Activated B cell treated with CpG ODN at 0.5 μM for 24 hours (primary cell): Measurements from ENCODE around the gene EME2. TPM values are rescaled to one million over a fixed set of nuclear protein-coding genes. Genes with fewer than 3 reads are reported as not detected.
"Not testable (repeated sequence)": the region's sequence is repeated elsewhere in the genome, so short reads cannot be mapped to it uniquely, and the experiment has no call there.

Experiments
- ATAC-seq: fragments of 200-7000 bp; cut with Tn5 transposase; one replicate; pipeline ENCODE4 v1.10.0; 2021; ENCODE audit warnings: low read depth, mild to moderate bottlenecking, moderate library complexity
- CTCF ChIA-PET: fragments of 350-600 bp; sonication (Branson Sonifier 250); formaldehyde crosslinking; loops from one replicate; lab custom pipeline; 2021; ENCODE audit warnings: antibody characterized with exemption; lab: Charles Lee
- POLR2A ChIA-PET: fragments of 350-600 bp; sonication (Branson Sonifier 250); formaldehyde crosslinking; loops from one replicate; lab custom pipeline; 2021; ENCODE audit warnings: antibody characterized with exemption; lab: Charles Lee
- DNase-seq: peaks from one replicate; pipeline ENCODE4 v3.0.0; 2022
- H3K27ac Mint-ChIP-seq: one replicate; pipeline ENCODE4 v1.8.0; 2020; ENCODE audit warnings: mixed read lengths
- H3K27me3 Mint-ChIP-seq: one replicate; pipeline ENCODE4 v1.8.0; 2021; ENCODE audit warnings: mixed read lengths
- H3K36me3 Mint-ChIP-seq: one replicate; pipeline ENCODE4 v1.8.0; 2021; ENCODE audit warnings: low read depth, mixed read lengths
- H3K4me1 Mint-ChIP-seq: one replicate; pipeline ENCODE4 v1.8.0; 2021; ENCODE audit warnings: mixed read lengths
- H3K4me3 Mint-ChIP-seq: one replicate; pipeline ENCODE4 v1.8.0; 2020; ENCODE audit warnings: mild to moderate bottlenecking, mixed read lengths
- H3K9me3 Mint-ChIP-seq: one replicate; pipeline ENCODE4 v1.8.0; 2020; ENCODE audit warnings: mixed read lengths
- intact Hi-C: fragments of 100-400 bp; cut with micrococcal nuclease; formaldehyde crosslinking; loops from one replicate; pipeline ENCODE4 v1.15.1; 2024
- total RNA-seq: library from RNA; stranded (reverse); gene quantifications from 2 replicates; pipeline ENCODE4 v1.2.3, GENCODE V29; 2022
- TF ChIP-seq, protein P1 (sequence below): fragments of 200-600 bp; IDR thresholded peaks from one replicate; pipeline ENCODE4 v1.8.0; 2022; ENCODE audit warnings: antibody characterized with exemption, mild to moderate bottlenecking

The EME2 gene
- total RNA-seq, 1 donor from 2014 or later: 49.9 TPM

DNA sequence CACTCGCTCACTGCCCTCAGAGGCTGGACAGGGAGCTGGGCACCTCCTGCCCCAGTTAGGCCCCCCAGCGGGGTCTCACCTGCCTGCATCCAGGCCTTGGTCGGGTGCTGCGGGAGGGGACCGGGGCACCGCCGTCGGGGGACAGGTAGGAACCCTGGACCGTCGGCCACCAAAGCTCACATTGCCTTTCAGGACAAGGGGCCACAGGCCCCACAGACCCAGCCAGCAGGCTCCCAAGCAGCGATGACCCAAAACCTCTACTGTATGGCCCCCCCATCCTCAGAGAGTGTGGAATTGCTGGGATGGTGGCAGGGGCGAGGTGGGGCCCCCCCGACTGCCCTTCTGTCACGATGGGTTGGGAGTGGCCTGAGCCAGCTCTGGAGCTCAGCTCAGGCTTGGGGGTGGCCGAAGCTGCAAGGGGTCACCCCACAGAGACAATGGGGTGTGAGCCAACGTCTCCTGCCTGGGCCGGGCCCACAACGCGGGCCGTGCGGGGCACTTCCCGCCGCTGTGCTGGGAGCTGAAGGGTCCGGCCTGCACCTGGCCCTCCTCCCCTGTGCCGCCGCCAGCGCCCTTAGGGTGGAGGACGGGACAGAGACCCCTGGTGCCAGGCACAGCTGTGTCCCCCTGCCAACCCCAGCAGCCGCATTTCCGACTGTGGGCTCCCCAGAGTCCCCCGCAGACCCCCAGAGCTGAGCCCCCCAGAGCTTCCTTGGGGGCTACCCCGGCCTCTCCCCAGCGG is 20.4 kb downstream of the EME2 start:
- ChIA-PET CTCF (no interaction called here), POLR2A (no interaction called here)
- DNase-seq (no peak), ATAC-seq (no peak)
- Mint-ChIP-seq H3K36me3 (peaks cover 11% of the 10 kb centered on the region), H3K9me3 (no peaks in the 10 kb centered on the region), H3K27me3 (no peaks in the 10 kb centered on the region), H3K4me1 (no peaks in the 10 kb centered on the region), H3K27ac (no peak overlapping the region), H3K4me3 (no peak overlapping the region)
- TF ChIP-seq, protein P1, sequence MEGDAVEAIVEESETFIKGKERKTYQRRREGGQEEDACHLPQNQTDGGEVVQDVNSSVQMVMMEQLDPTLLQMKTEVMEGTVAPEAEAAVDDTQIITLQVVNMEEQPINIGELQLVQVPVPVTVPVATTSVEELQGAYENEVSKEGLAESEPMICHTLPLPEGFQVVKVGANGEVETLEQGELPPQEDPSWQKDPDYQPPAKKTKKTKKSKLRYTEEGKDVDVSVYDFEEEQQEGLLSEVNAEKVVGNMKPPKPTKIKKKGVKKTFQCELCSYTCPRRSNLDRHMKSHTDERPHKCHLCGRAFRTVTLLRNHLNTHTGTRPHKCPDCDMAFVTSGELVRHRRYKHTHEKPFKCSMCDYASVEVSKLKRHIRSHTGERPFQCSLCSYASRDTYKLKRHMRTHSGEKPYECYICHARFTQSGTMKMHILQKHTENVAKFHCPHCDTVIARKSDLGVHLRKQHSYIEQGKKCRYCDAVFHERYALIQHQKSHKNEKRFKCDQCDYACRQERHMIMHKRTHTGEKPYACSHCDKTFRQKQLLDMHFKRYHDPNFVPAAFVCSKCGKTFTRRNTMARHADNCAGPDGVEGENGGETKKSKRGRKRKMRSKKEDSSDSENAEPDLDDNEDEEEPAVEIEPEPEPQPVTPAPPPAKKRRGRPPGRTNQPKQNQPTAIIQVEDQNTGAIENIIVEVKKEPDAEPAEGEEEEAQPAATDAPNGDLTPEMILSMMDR: no peak
- intact Hi-C loops: no loop called here

DNA sequence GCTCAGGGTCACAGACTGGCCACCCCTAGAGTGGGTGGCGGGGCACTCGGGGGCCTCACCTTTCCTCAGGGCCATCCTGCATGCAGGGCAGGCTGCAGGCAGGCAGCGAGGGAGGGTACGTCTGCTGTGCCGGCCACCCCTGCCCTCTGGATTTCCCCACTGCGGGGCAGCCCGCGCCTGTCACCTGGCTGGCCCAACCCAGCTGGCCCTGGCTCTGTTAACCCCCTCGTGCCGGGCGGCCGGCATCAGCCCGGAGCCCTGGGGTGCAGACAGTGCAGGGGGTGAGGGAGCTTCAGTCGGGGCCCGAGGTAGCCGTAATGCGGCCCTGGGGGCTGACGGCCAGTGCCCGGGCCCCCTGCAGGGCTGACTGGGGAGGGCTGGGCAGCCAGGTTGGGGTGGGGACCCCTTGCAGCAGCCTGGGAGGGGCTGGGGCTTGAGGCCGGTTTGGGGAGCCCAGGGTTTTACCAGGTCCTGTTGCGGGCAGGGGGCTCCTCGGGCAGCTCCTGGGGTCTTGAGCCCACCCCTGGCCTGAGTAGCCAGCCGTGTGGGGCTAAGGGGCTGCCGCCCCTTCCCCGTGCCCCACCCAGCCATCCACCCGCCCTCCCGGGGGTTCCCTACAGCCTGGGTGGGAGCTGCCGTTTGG is 21.1 kb downstream of the EME2 start, which contains the start of gene IGFALS:
Gene IGFALS (minus strand): TSS at position 128 of the 643 bp plus-strand sequence. CDS start 53 bp downstream, at position 75.
- Mint-ChIP-seq H3K4me1 (no peaks in the 10 kb centered on the region), H3K27ac (no peak within 1 kb of the TSS), H3K36me3 (peaks cover 8% of the 10 kb centered on the region), H3K4me3 (no peak within 1 kb of the TSS), H3K27me3 (no peaks in the 10 kb centered on the region), H3K9me3 (no peaks in the 10 kb centered on the region)
- TF ChIP-seq, protein P1: no peak
- POLR2A ChIA-PET: no interaction called here
- ATAC-seq: no peak
- no peak for DNase-seq
- CTCF ChIA-PET: no interaction called here
- intact Hi-C loops: no loop called here

DNA sequence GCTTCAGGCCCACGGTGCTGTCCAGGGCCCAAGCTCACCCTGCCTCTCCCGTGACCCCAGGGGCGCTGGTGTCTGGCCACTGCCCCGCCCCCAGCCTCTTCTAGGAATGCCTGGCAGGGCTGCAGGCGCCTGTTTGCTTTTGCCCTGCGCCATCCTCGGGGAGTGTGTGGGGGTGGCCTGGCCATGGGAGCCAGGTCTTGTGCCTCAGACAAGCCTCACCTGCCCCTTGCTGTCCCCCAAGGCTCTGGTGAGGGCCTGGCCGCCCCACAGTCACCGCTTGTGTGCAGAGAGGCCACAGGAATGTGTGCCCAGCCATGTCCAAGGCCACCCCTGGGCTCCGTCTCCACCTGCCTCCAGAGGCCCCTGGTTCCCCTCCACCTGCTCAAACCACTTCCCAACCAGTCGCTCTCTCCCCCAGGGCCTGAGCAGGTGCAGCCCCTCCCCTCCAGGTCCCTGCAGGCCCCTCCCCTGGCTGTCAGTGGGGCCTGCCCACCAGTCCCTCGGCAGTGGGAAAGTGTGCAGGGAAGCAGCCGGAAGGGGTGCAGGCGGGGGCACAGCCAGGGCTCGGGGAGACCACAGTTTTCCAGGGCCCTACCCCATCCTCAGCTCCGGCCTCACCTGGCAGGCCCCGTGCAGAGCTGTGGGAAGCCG is 21.7 kb downstream of the EME2 start:
- POLR2A ChIA-PET: no interaction called here
- Mint-ChIP-seq H3K9me3 (peaks cover 4% of the 10 kb centered on the region), H3K36me3 (peaks cover 2% of the 10 kb centered on the region), H3K27ac (no peak overlapping the region), H3K4me1 (no peaks in the 10 kb centered on the region), H3K27me3 (no peaks in the 10 kb centered on the region), H3K4me3 (no peak overlapping the region)
- CTCF ChIA-PET: no interaction called here
- TF ChIP-seq, protein P1: no peak
- DNase-seq: no peak
- no peak for ATAC-seq
- intact Hi-C loops: no loop called here

DNA sequence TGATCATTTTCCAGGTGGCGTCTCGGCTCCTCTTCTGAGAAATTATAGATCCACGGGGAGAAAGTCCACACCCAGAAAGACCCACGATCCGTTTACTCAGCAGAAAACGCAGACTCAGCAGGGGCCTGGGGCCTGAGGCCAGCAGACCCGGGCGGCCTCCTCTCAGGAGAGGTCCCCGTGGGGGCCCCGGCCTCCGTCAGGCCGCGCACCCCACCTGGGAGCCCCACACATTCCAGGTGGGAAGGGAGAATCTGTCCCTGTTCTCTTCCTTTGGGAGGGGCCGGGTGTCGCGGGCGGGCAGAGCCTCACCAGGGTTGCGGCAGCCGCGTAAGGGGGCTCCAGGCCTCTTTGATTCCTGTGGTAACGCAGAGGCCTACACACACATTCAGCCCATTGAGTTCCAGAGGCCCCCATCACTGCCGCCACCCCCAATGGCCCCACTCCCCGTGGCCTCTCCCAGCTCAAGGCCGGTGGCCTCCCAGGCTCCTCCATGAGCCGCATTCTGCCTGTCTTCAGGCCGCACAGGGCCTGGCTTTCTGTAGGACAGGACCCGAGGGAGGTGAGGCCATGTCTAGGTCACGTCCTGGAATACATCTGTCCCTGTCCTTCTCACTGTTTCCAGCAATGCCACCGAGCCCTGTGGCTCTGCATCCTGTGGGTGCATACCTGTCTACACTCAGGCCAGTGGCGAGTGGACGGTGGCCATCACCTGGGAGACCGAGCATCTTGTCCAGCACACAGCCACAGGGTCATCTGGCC is 22.5 kb downstream of the EME2 start:
- ChIA-PET POLR2A (interaction anchor here (0.6 kb wide), 1 partner anchor 1613 kb away, joined by 4 read pairs; no protein-coding TSS in a partner anchor), CTCF (no interaction called here)
- Mint-ChIP-seq H3K4me1 (no peaks in the 10 kb centered on the region), H3K27ac (no peak overlapping the region), H3K27me3 (no peaks in the 10 kb centered on the region), H3K36me3 (peaks cover 2% of the 10 kb centered on the region), H3K4me3 (no peak overlapping the region), H3K9me3 (peaks cover 6% of the 10 kb centered on the region)
- no peak for DNase-seq
- intact Hi-C loops: no loop called here
- no peak for ATAC-seq
- TF ChIP-seq, protein P1: no peak

DNA sequence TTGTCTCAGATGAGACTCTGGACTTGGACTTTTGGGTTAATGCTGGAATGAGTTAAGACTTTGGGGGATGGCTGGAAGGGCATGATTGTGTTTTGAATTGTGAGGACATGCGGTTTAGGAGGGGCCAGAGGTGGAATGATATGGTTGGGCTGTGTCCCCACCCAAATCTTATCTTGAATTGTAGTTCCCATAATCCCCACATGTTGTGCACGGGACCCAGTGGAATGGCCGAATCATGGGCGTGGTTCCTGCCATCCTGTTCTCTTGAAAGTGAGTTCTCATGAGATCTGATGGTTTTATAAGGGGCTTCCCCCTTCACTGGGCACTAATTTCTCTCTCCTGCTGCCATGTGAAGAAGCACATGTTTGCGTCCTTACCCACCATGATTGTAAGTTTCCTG is 26.7 kb downstream of the EME2 start:
- H3K36me3 Mint-ChIP-seq, H3K9me3 Mint-ChIP-seq, H3K4me3 Mint-ChIP-seq, H3K27ac Mint-ChIP-seq, ATAC-seq, CTCF ChIA-PET, intact Hi-C loops, H3K27me3 Mint-ChIP-seq, POLR2A ChIA-PET, H3K4me1 Mint-ChIP-seq, DNase-seq: not testable (repeated sequence)
